Measurements from ENCODE around the gene S100A5. TPM values are rescaled to one million over a fixed set of nuclear protein-coding genes. Genes with fewer than 3 reads are reported as not detected.

Gene S100A5
- polyA plus RNA-seq, 2 of the 4 experiments (the other 2 are of a cell fraction) = 0.45 to 0.68 TPM

DNA sequence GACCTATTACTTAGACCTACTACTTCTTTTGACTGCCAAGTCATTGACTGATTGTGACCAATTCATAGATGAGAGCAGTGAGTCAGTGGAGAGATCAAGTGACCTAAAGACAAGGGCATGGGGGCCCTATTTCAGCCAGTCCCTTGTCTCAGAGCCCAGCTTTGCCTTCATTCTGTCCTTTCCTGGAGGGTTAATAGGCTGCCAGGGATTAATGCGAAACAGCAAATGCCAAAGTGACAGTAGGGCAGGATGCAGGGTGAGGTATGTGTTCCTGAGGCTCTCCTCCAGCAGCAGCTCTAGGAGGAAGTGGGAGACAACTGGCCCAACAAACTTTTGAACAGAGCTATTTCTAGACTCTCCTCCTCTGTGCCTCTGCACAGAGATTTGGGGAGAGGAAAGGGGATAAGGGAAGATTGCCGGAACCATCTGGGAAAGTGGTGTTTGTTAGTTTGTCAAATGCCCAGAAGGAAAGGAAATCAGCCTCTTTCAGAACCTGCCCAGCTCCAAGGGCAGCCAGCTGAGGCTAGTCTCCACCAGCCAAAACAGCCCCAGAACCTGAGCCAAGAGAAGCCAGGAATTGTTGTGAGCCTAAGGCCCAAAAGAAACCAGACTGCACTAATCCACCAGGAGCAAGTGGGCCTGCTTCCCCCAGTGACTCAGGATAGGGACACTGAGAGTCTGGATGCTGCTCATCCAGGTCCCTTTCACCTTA is 13.3 kb upstream of the S100A5 start:
- ChIA-PET POLR2A (interaction anchor here (1.2 kb wide), 1 partner anchor 12 kb away, joined by 3 read pairs; no protein-coding TSS in a partner anchor), CTCF (interaction anchor here (0.7 to 16.2 kb wide), 8 partner anchors 9 to 202 kb away, joined by 3 to 141 read pairs (median 12); partner anchors contain the start of genes S100A2, S100A4 and S100A6)
- Histone ChIP-seq H3K4me3 (no peak overlapping the region), H3K9me3 (0 out of 3 replicates have a peak, but pooled peaks cover 4% of the 10 kb centered on the region), H3K4me1 (peaks cover 40% of the 10 kb centered on the region), H3K4me2 (no peak overlapping the region), H3K27ac (peak overlapping the region; percentile 42 to 97; a peak in 3 of 6 replicates)
- no peak for ATAC-seq
- no peak for TF ChIP-seq TFCP2L1 (CRISPR knock-in tag; IDR thresholded peaks at IDR 0.05)
- WGBS (ENCODE audit: missing lambda C conversion rate) = 91% methylated on average over 2 of the region's 2 CpGs
- FAIRE-seq = no peak
- DNase-seq (ENCODE audit: low read depth in 1 of 2, low spot score in 1 of 2) = no peak

- 97% methylated on average over 12 of the region's 12 CpGs for WGBS (ENCODE audit: missing lambda C conversion rate)
- 0 out of 3 replicates have a peak, but pooled peaks cover under 1% of the 10 kb centered on the region for H3K9me3 ChIP-seq
- H3K4me2 ChIP-seq = no peak overlapping the region
- ATAC-seq = no peak
- H3K4me1 ChIP-seq = peaks cover 49% of the 10 kb centered on the region
- no peak for DNase-seq (ENCODE audit: low read depth in 1 of 2, low spot score in 1 of 2)
- CTCF ChIA-PET = interaction anchor here (1.9 to 16.2 kb wide), 5 partner anchors 10 to 42 kb away, joined by 5 to 141 read pairs (median 41); partner anchors contain the start of genes S100A2 and S100A6
- no peak for FAIRE-seq
- peak overlapping the region in 1 of 2 experiments; percentile 97; a peak in 3 of 6 replicates for H3K27ac ChIP-seq
- POLR2A ChIA-PET = interaction anchor here (1.0 to 4.1 kb wide), 4 partner anchors 13 to 80 kb away, joined by 3 to 18 read pairs (median 8); partner anchors contain the start of gene S100A6
- TF ChIP-seq CBX8 (IDR thresholded peaks at IDR 0.05) = no peak
- no peak for TF ChIP-seq USF2 (IDR thresholded peaks at IDR 0.05)
- no peak for TF ChIP-seq MYC (IDR thresholded peaks at IDR 0.05; ENCODE audit: borderline replicate concordance, low read length)
- no peak overlapping the region for H3K4me3 ChIP-seq
These were observed 12.4 kb upstream of the S100A5 start for GRCh38 chr1:153553096-153553495.

- Histone ChIP-seq H3K4me3 (no peak overlapping the region), H3K4me2 (no peak overlapping the region), H3K9me3 (no peaks in the 10 kb centered on the region), H3K27ac (peak overlapping the region in 1 of 2 experiments; percentile 97; a peak in 3 of 6 replicates), H3K4me1 (peaks cover 56% of the 10 kb centered on the region)
- DNase-seq (ENCODE audit: low read depth in 1 of 2, low spot score in 1 of 2) (no peak), ATAC-seq (peak in 1 of 2 experiments; percentile 39; a peak in 3 of 6 replicates), FAIRE-seq (no peak)
- no peak for TF ChIP-seq NFE2L2 (conservative IDR thresholded peaks at IDR 0.05; ENCODE audit: low read length)
- ChIA-PET CTCF (interaction anchor here (1.1 to 16.2 kb wide), 7 partner anchors 9 to 75 kb away, joined by 4 to 141 read pairs (median 25); partner anchors contain the start of genes S100A13, S100A2 and S100A6), POLR2A (interaction anchor here (1.0 to 4.1 kb wide), 3 partner anchors 14 to 81 kb away, joined by 5 to 18 read pairs (median 10); partner anchors contain the start of gene S100A6)
- WGBS (ENCODE audit: missing lambda C conversion rate) = 88% methylated on average over 8 of the region's 8 CpGs
These were observed 11.6 kb upstream of the S100A5 start for GRCh38 chr1:153552335-153552734.

DNA sequence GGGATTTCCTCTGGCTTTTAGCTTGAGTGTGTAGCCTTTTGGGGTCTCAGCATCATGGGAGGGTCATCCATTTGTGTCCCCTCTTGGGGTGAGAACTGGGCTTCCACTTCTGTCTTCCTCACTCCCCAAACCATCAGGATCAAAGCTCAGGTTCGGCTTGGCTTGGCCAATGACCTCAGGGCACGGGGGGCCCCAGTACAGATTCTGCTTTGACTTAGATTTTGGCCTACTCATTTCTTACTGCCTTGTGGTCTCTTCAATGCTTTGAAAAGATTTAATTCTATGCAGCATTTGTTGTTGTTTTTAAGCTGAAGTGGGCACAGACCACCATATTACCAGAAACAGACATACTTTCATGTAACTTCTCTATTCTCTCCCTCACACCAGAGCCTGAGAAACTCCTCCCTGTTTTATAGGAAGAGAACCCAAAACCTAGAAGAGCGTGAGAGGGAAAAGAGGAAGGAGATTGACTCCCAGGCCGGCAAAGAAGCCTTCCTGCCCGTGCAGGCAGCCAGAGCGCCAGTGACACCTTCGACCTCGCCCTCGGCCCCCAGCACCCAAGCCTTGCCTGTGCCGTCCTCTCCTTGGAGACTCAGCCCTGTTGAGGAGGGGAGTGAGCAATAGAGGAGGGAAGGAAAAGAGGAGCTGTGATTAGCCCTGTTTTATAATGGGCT is 10.2 kb upstream of the S100A5 start:
- ChIA-PET CTCF (interaction anchor here (1.0 to 16.2 kb wide), 10 partner anchors 10 to 199 kb away, joined by 3 to 141 read pairs (median 11); partner anchors contain the start of genes S100A2, S100A5 and S100A6), POLR2A (interaction anchor here (2.2 to 4.1 kb wide), 2 partner anchors 15 to 16 kb away, joined by 9 to 18 read pairs; no protein-coding TSS in a partner anchor)
- Histone ChIP-seq H3K4me1 (peaks cover 70% of the 10 kb centered on the region), H3K4me2 (no peak overlapping the region), H3K27ac (peak overlapping the region; percentile 96 to 97), H3K9me3 (no peaks in the 10 kb centered on the region), H3K4me3 (no peak overlapping the region)
- ATAC-seq (no peak), DNase-seq (ENCODE audit: low read depth in 1 of 2, low spot score in 1 of 2) (no peak), FAIRE-seq (no peak)
- 94% methylated on average over 10 of the region's 10 CpGs for WGBS (ENCODE audit: missing lambda C conversion rate)
- no peak for TF ChIP-seq RNF2 (IDR thresholded peaks at IDR 0.05; ENCODE audit: borderline replicate concordance, low read depth)
- no peak for TF ChIP-seq RCOR1 (IDR thresholded peaks at IDR 0.05; ENCODE audit: low read depth, low read length)
- no peak for TF ChIP-seq MYC (IDR thresholded peaks at IDR 0.05; ENCODE audit: borderline replicate concordance, low read length)
- TF ChIP-seq PBX3 (IDR thresholded peaks at IDR 0.05) = no peak
- TF ChIP-seq ZFP36 (IDR thresholded peaks at IDR 0.05; ENCODE audit: borderline replicate concordance, partially characterized antibody) = no peak
- no peak for TF ChIP-seq REST (IDR thresholded peaks at IDR 0.05)
- no peak for TF ChIP-seq CBX8 (IDR thresholded peaks at IDR 0.05)
- TF ChIP-seq JUN (IDR thresholded peaks at IDR 0.05) = no peak
- TF ChIP-seq HOXB5 (CRISPR knock-in tag; IDR thresholded peaks at IDR 0.05) = no peak
- no peak for TF ChIP-seq NR3C1 (IDR thresholded peaks at IDR 0.05)
- TF ChIP-seq JUNB (IDR thresholded peaks at IDR 0.05) = no peak
- no peak for TF ChIP-seq CHD4 (IDR thresholded peaks at IDR 0.05; ENCODE audit: borderline replicate concordance)
- TF ChIP-seq RARB (CRISPR knock-in tag; IDR thresholded peaks at IDR 0.05) = no peak
- TF ChIP-seq GATA3 (IDR thresholded peaks at IDR 0.05; ENCODE audit: borderline replicate concordance) = no peak
- no peak for TF ChIP-seq EP300 (IDR thresholded peaks at IDR 0.05)
